Stimulated activated naive B cell treated with anti-CD40 and anti-IgM and Interleukin-4, amounts not matched to agents 10 μg/mL and 1 μg/mL and 100 μg/mL, for 72 hours (primary cell): Measurements from ENCODE around the gene CCNJL.
A peak's percentile ranks its signal among the peaks of the same experiment; 100 is the strongest.

Experiments
- ATAC-seq, 2 donors: fragments of 150-1000 bp; cut with Tn5 transposase; replicated peaks; 2 replicates each; pipeline ENCODE4 v1.10.0; 2021; ENCODE audit warnings: moderate library complexity in 1 of 2
- DNase-seq: peaks from one replicate; pipeline ENCODE4 v3.0.0; 2021
- H3K27ac Mint-ChIP-seq: one replicate; pipeline ENCODE4 v1.8.0; 2022; ENCODE audit warnings: mild to moderate bottlenecking, mixed read lengths
- H3K27me3 Mint-ChIP-seq, 2 donors: one replicate each; pipeline ENCODE4 v1.8.0; 2022; ENCODE audit warnings: mixed read lengths in 2 of 2
- H3K36me3 Mint-ChIP-seq, 2 donors: one replicate each; pipeline ENCODE4 v1.8.0; 2022; ENCODE audit warnings: mixed read lengths in 2 of 2, mild to moderate bottlenecking in 1 of 2
- H3K4me1 Mint-ChIP-seq, 2 donors: one replicate each; pipeline ENCODE4 v1.8.0; 2022; ENCODE audit warnings: mixed read lengths in 2 of 2, mild to moderate bottlenecking in 1 of 2
- H3K4me3 Mint-ChIP-seq, 2 donors: one replicate each; pipeline ENCODE4 v1.8.0; 2022; ENCODE audit warnings: mild to moderate bottlenecking in 2 of 2, mixed read lengths in 2 of 2, moderate library complexity in 1 of 2
- H3K9me3 Mint-ChIP-seq, 2 donors: one replicate each; pipeline ENCODE4 v1.8.0; 2022; ENCODE audit warnings: mixed read lengths in 2 of 2, mild to moderate bottlenecking in 1 of 2

CCNJL gene

GRCh38 chr5:160291467-160291866 is 20.9 kb downstream of the CCNJL start:
- H3K4me3 Mint-ChIP-seq, result no peak overlapping the region
- no peak for ATAC-seq
- peaks cover 6 to 8% of the 10 kb centered on the region in 2 donors for H3K27me3 Mint-ChIP-seq
- no peaks in the 10 kb centered on the region for H3K36me3 Mint-ChIP-seq
- H3K9me3 Mint-ChIP-seq, result no peaks in the 10 kb centered on the region
- no peak overlapping the region for H3K27ac Mint-ChIP-seq
- no peak for DNase-seq
- peaks cover 0 to 2% of the 10 kb centered on the region in 2 donors for H3K4me1 Mint-ChIP-seq

GRCh38 chr5:160290751-160291150 is 21.6 kb downstream of the CCNJL start:
- no peak for ATAC-seq
- H3K4me3 Mint-ChIP-seq, result no peak overlapping the region
- DNase-seq, result no peak
- peaks cover 0 to 2% of the 10 kb centered on the region in 2 donors for H3K4me1 Mint-ChIP-seq
- no peak overlapping the region for H3K27ac Mint-ChIP-seq
- H3K9me3 Mint-ChIP-seq, result no peaks in the 10 kb centered on the region
- peaks cover 8 to 10% of the 10 kb centered on the region in 2 donors for H3K27me3 Mint-ChIP-seq
- H3K36me3 Mint-ChIP-seq, result no peaks in the 10 kb centered on the region

GRCh38 chr5:160289721-160290120 is 22.6 kb downstream of the CCNJL start:
- Mint-ChIP-seq H3K27ac (no peak overlapping the region), H3K4me1 (peaks cover 0 to 2% of the 10 kb centered on the region in 2 donors), H3K4me3 (no peak overlapping the region), H3K36me3 (no peaks in the 10 kb centered on the region), H3K27me3 (peaks cover 10 to 14% of the 10 kb centered on the region in 2 donors), H3K9me3 (no peaks in the 10 kb centered on the region)
- DNase-seq (no peak), ATAC-seq (no peak)

GRCh38 chr5:160289356-160289651 is 23.1 kb downstream of the CCNJL start:
- peaks cover 10 to 14% of the 10 kb centered on the region in 2 donors for H3K27me3 Mint-ChIP-seq
- DNase-seq, result no peak
- no peak for ATAC-seq
- H3K9me3 Mint-ChIP-seq, result no peaks in the 10 kb centered on the region
- H3K27ac Mint-ChIP-seq, result no peak overlapping the region
- H3K36me3 Mint-ChIP-seq, result no peaks in the 10 kb centered on the region
- H3K4me3 Mint-ChIP-seq, result no peak overlapping the region
- peaks cover 0 to 2% of the 10 kb centered on the region in 2 donors for H3K4me1 Mint-ChIP-seq

GRCh38 chr5:160287378-160288051 is 24.8 kb downstream of the CCNJL start:
- no peaks in the 10 kb centered on the region for H3K9me3 Mint-ChIP-seq
- no peak for ATAC-seq
- H3K27ac Mint-ChIP-seq, result no peak overlapping the region
- no peak for DNase-seq
- peaks cover 10 to 14% of the 10 kb centered on the region in 2 donors for H3K27me3 Mint-ChIP-seq
- H3K4me3 Mint-ChIP-seq, result no peak overlapping the region
- no peaks in the 10 kb centered on the region for H3K36me3 Mint-ChIP-seq
- H3K4me1 Mint-ChIP-seq, result peaks cover 0 to 2% of the 10 kb centered on the region in 2 donors

- Mint-ChIP-seq H3K27ac (no peak overlapping the region), H3K9me3 (no peaks in the 10 kb centered on the region), H3K36me3 (no peaks in the 10 kb centered on the region), H3K4me3 (no peak overlapping the region), H3K4me1 (peaks cover 0 to 2% of the 10 kb centered on the region in 2 donors), H3K27me3 (peaks cover 10 to 14% of the 10 kb centered on the region in 2 donors)
- ATAC-seq, result no peak
- DNase-seq, result no peak
These were observed 25.4 kb downstream of the CCNJL start for GRCh38 chr5:160286947-160287346.

- no peak overlapping the region for H3K4me3 Mint-ChIP-seq
- H3K36me3 Mint-ChIP-seq, result no peaks in the 10 kb centered on the region
- no peak overlapping the region for H3K27ac Mint-ChIP-seq
- peaks cover 0 to 2% of the 10 kb centered on the region in 2 donors for H3K4me1 Mint-ChIP-seq
- no peaks in the 10 kb centered on the region for H3K9me3 Mint-ChIP-seq
- peaks cover 10 to 14% of the 10 kb centered on the region in 2 donors for H3K27me3 Mint-ChIP-seq
- DNase-seq (no peak), ATAC-seq (no peak)
These were observed 27.0 kb downstream of the CCNJL start for GRCh38 chr5:160285316-160285715.

GRCh38 chr5:160284291-160284873 is 28.0 kb downstream of the CCNJL start:
- ATAC-seq, result no peak
- peaks cover 0 to 2% of the 10 kb centered on the region in 2 donors for H3K4me1 Mint-ChIP-seq
- no peak overlapping the region for H3K4me3 Mint-ChIP-seq

GRCh38 chr5:160281275-160281674 is 31.1 kb downstream of the CCNJL start:
- Mint-ChIP-seq H3K27ac (no peak overlapping the region), H3K9me3 (no peaks in the 10 kb centered on the region), H3K36me3 (no peaks in the 10 kb centered on the region), H3K4me1 (no peaks in the 10 kb centered on the region), H3K4me3 (no peak overlapping the region), H3K27me3 (peaks cover 2 to 7% of the 10 kb centered on the region in 2 donors)
- ATAC-seq, result no peak
- DNase-seq, result no peak

More at GRCh38 chr5:160284291-160284873, 28.0 kb downstream of the CCNJL start:
- H3K36me3 Mint-ChIP-seq, result no peaks in the 10 kb centered on the region
- H3K9me3 Mint-ChIP-seq, result no peaks in the 10 kb centered on the region
- H3K27me3 Mint-ChIP-seq, result peaks cover 9 to 12% of the 10 kb centered on the region in 2 donors
- DNase-seq, result no peak
- no peak overlapping the region for H3K27ac Mint-ChIP-seq

- DNase-seq (no peak), ATAC-seq (no peak)
- H3K27ac Mint-ChIP-seq, result no peak overlapping the region
- H3K27me3 Mint-ChIP-seq, result peaks cover 0 to 4% of the 10 kb centered on the region in 2 donors
- H3K4me3 Mint-ChIP-seq, result no peak overlapping the region
- no peaks in the 10 kb centered on the region for H3K9me3 Mint-ChIP-seq
- H3K4me1 Mint-ChIP-seq, result no peaks in the 10 kb centered on the region
- no peaks in the 10 kb centered on the region for H3K36me3 Mint-ChIP-seq
These were observed 31.8 kb downstream of the CCNJL start for GRCh38 chr5:160280384-160281095.

- Mint-ChIP-seq H3K9me3 (no peaks in the 10 kb centered on the region), H3K27me3 (no peaks in the 10 kb centered on the region), H3K4me3 (no peak overlapping the region), H3K36me3 (no peaks in the 10 kb centered on the region), H3K4me1 (peaks cover 0 to 4% of the 10 kb centered on the region in 2 donors), H3K27ac (no peak overlapping the region)
- DNase-seq (no peak), ATAC-seq (no peak)
These were observed 34.0 kb downstream of the CCNJL start for GRCh38 chr5:160278343-160278742.

- no peak for DNase-seq
- ATAC-seq, result peak; percentile 55 to 75
- Mint-ChIP-seq H3K36me3 (no peaks in the 10 kb centered on the region), H3K27me3 (no peaks in the 10 kb centered on the region), H3K27ac (no peak overlapping the region), H3K4me3 (no peak overlapping the region), H3K4me1 (peaks cover 11 to 16% of the 10 kb centered on the region in 2 donors), H3K9me3 (no peaks in the 10 kb centered on the region)
These were observed 37.9 kb downstream of the CCNJL start for GRCh38 chr5:160274483-160274931.

- Mint-ChIP-seq H3K36me3 (no peaks in the 10 kb centered on the region), H3K27ac (no peak overlapping the region), H3K4me1 (peaks cover 13 to 28% of the 10 kb centered on the region in 2 donors), H3K27me3 (no peaks in the 10 kb centered on the region), H3K4me3 (no peak overlapping the region), H3K9me3 (no peaks in the 10 kb centered on the region)
- ATAC-seq (no peak), DNase-seq (no peak)
These were observed 39.5 kb downstream of the CCNJL start for GRCh38 chr5:160272889-160273288.

- DNase-seq (no peak), ATAC-seq (no peak)
- Mint-ChIP-seq H3K4me3 (no peak overlapping the region), H3K36me3 (no peaks in the 10 kb centered on the region), H3K9me3 (no peaks in the 10 kb centered on the region), H3K27me3 (no peaks in the 10 kb centered on the region), H3K27ac (peak overlapping the region; percentile 4), H3K4me1 (peaks cover 15 to 30% of the 10 kb centered on the region in 2 donors)
These were observed 40.1 kb downstream of the CCNJL start for GRCh38 chr5:160272264-160272663.

- no peak for ATAC-seq
- H3K4me1 Mint-ChIP-seq, result peaks cover 15 to 30% of the 10 kb centered on the region in 2 donors
- no peak for DNase-seq
- H3K4me3 Mint-ChIP-seq, result no peak overlapping the region
- H3K9me3 Mint-ChIP-seq, result no peaks in the 10 kb centered on the region
- peak overlapping the region; percentile 4 for H3K27ac Mint-ChIP-seq
- no peaks in the 10 kb centered on the region for H3K27me3 Mint-ChIP-seq
- no peaks in the 10 kb centered on the region for H3K36me3 Mint-ChIP-seq
These were observed 40.5 kb downstream of the CCNJL start for GRCh38 chr5:160271836-160272235.
